GM12892 (cell line): ENCODE results near the gene ACADL.

Experiments used
- POLR2A ChIP-seq: IDR thresholded peaks from 2 replicates; pipeline ENCODE4 v1.6.1; 2011; ENCODE audit warnings: low read depth, low read length, control low read depth
- POLR2AphosphoS5 ChIP-seq: IDR thresholded peaks from 2 replicates; pipeline ENCODE4 v1.6.1; 2011; ENCODE audit warnings: low read depth, low read length, control low read depth
- TAF1 ChIP-seq: IDR thresholded peaks from 2 replicates; pipeline ENCODE4 v1.6.1; 2011; ENCODE audit warnings: low read depth, mild to moderate bottlenecking, control low read depth, low read length, borderline replicate concordance

- TF ChIP-seq POLR2AphosphoS5, result no peak
- TF ChIP-seq POLR2A, result no peak
- no peak for TF ChIP-seq TAF1
These were observed 42.5 kb upstream of the ACADL start for GRCh38 chr2:210267698-210268097.
